Measurements from ENCODE around the gene KDM4B. TPM values are rescaled to one million over a fixed set of nuclear protein-coding genes. Genes with fewer than 3 reads are reported as not detected.

Gene KDM4B
- total and polyA plus RNA-seq, 9 of the 15 experiments (the other 6 are each of a cell fraction or from before 2014, with no cell fraction given): 0.21 to 29.9 (median 7.3) TPM

DNA sequence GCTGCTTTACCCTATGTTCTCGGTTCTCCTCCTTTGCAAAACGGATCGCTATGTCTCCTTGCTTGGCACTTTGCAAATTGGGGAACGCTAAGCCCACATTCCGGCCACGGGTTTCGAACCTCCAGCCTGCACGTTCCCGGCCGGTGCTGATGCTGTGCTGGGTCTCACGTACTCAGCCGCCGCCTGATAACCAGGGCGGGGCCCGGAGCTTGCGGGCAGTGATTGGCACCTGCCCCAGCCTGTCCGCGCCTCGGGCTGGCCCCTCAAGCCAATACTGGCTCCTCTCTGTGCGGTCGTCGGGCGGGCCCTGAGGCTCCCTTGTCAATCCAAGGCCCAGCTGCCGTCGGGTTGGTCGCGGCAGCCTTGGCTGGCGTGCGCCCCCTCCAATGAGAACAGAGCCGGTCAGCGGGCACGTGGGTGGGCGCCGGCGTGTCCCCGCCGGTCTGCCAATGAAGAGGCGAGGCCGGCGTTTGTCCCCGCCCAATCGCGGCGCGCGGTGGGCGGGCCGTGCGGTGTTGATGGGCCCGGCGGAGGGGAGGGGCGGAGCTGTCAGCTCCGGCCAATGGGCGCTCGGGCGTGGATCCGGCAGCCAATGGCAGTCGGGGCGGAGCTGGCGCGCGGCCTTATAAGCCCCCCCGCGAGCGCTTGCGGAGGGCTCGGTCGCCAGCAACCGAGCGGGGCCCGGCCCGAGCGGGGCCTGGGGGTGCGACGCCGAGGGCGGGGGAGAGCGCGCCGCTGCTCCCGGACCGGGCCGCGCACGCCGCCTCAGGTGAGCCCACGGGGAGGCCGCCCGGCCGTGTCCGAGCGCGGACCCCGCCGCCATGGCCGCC, at the start of gene KDM4B (continued):
- peak; percentile 93 to 98 for TF ChIP-seq NONO (IDR thresholded peaks at IDR 0.05; ENCODE audit: low read depth in 2 of 2, low read length in 1 of 2)
- TF ChIP-seq, protein P1, sequence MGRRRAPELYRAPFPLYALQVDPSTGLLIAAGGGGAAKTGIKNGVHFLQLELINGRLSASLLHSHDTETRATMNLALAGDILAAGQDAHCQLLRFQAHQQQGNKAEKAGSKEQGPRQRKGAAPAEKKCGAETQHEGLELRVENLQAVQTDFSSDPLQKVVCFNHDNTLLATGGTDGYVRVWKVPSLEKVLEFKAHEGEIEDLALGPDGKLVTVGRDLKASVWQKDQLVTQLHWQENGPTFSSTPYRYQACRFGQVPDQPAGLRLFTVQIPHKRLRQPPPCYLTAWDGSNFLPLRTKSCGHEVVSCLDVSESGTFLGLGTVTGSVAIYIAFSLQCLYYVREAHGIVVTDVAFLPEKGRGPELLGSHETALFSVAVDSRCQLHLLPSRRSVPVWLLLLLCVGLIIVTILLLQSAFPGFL (CRISPR knock-in tag; IDR thresholded peaks at IDR 0.05): no peak
- TF ChIP-seq, protein P2, sequence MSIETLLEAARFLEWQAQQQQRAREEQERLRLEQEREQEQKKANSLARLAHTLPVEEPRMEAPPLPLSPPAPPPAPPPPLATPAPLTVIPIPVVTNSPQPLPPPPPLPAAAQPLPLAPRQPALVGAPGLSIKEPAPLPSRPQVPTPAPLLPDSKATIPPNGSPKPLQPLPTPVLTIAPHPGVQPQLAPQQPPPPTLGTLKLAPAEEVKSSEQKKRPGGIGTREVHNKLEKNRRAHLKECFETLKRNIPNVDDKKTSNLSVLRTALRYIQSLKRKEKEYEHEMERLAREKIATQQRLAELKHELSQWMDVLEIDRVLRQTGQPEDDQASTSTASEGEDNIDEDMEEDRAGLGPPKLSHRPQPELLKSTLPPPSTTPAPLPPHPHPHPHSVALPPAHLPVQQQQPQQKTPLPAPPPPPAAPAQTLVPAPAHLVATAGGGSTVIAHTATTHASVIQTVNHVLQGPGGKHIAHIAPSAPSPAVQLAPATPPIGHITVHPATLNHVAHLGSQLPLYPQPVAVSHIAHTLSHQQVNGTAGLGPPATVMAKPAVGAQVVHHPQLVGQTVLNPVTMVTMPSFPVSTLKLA (conservative IDR thresholded peaks at IDR 0.05): peak; percentile 100
- TF ChIP-seq ZNF780A (CRISPR knock-in tag; IDR thresholded peaks at IDR 0.05): no peak
- peak; percentile 41; the same call in 1 of the 2 replicates for TF ChIP-seq ZKSCAN1 (IDR thresholded peaks at IDR 0.05; ENCODE audit: low read depth, low read length)
- TF ChIP-seq, protein P3, sequence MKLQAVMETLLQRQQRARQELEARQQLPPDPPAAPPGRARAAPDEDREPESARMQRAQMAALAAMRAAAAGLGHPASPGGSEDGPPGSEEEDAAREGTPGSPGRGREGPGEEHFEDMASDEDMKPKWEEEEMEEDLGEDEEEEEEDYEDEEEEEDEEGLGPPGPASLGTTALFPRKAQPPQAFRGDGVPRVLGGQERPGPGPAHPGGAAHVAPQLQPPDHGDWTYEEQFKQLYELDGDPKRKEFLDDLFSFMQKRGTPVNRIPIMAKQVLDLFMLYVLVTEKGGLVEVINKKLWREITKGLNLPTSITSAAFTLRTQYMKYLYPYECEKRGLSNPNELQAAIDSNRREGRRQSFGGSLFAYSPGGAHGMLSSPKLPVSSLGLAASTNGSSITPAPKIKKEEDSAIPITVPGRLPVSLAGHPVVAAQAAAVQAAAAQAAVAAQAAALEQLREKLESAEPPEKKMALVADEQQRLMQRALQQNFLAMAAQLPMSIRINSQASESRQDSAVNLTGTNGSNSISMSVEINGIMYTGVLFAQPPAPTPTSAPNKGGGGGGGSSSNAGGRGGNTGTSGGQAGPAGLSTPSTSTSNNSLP (IDR thresholded peaks at IDR 0.05; ENCODE audit: borderline replicate concordance, low read depth, low read length): peak; percentile 79; the same call in 1 of the 2 replicates
- no peak; the same call in 1 of the 2 replicates for TF ChIP-seq ARID1B (IDR thresholded peaks at IDR 0.05)
- TF ChIP-seq, protein P4, sequence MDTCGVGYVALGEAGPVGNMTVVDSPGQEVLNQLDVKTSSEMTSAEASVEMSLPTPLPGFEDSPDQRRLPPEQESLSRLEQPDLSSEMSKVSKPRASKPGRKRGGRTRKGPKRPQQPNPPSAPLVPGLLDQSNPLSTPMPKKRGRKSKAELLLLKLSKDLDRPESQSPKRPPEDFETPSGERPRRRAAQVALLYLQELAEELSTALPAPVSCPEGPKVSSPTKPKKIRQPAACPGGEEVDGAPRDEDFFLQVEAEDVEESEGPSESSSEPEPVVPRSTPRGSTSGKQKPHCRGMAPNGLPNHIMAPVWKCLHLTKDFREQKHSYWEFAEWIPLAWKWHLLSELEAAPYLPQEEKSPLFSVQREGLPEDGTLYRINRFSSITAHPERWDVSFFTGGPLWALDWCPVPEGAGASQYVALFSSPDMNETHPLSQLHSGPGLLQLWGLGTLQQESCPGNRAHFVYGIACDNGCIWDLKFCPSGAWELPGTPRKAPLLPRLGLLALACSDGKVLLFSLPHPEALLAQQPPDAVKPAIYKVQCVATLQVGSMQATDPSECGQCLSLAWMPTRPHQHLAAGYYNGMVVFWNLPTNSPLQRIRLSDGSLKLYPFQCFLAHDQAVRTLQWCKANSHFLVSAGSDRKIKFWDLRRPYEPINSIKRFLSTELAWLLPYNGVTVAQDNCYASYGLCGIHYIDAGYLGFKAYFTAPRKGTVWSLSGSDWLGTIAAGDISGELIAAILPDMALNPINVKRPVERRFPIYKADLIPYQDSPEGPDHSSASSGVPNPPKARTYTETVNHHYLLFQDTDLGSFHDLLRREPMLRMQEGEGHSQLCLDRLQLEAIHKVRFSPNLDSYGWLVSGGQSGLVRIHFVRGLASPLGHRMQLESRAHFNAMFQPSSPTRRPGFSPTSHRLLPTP (IDR thresholded peaks at IDR 0.05; ENCODE audit: borderline replicate concordance, extremely low read depth, insufficient read length): peak; percentile 98
- TF ChIP-seq KDM5B (IDR thresholded peaks at IDR 0.05; ENCODE audit: insufficient replicate concordance, low read depth, low read length): peak; percentile 85
- no peak for TF ChIP-seq ZNF224 (CRISPR knock-in tag; IDR thresholded peaks at IDR 0.05)
- peak; percentile 66 for TF ChIP-seq JUN (IDR thresholded peaks at IDR 0.05; ENCODE audit: borderline replicate concordance, low read depth, low read length)
- no peak for TF ChIP-seq JUN (CRISPR knock-in tag; IDR thresholded peaks at IDR 0.05; ENCODE audit: borderline replicate concordance)
- TF ChIP-seq MYNN (IDR thresholded peaks at IDR 0.05): no peak
- no peak for TF ChIP-seq MYNN (CRISPR knock-in tag; IDR thresholded peaks at IDR 0.05)
- no peak for TF ChIP-seq TAF9B (IDR thresholded peaks at IDR 0.05; ENCODE audit: partially characterized antibody)
